NOMO-1 treated with dmso at 0.1 percent for 144 hours (cell line): ENCODE data around the gene SAC3D1.
"Not testable (repeated sequence)": the region's sequence is repeated elsewhere in the genome, so short reads cannot be mapped to it uniquely, and the experiment has no call there.

Experiments
- DNase-seq: peaks from one replicate; lab custom pipeline; 2025; ENCODE audit not compliant: unreplicated experiment; lab: John Stamatoyannopoulos, UW

The SAC3D1 gene

GRCh38 chr11:65040847-65041622 is at the start of gene SAC3D1:
Gene SAC3D1, plus strand, starts transcription at chr11:65041210. Its CDS starts 83 bp downstream, at chr11:65041293.
- peak; percentile 97 for DNase-seq

- no peak for DNase-seq
Observed at GRCh38 chr11:64994318-64994717, 46.7 kb upstream of the SAC3D1 start.

- no peak for DNase-seq
Observed at GRCh38 chr11:64996327-64996709, 44.7 kb upstream of the SAC3D1 start.

GRCh38 chr11:64996710-64997380 is 44.2 kb upstream of the SAC3D1 start, which contains the start of gene BATF2:
Gene BATF2, minus strand, starts transcription at chr11:64996971. Its CDS starts 57 bp downstream, at chr11:64996914.
- peak; percentile 55 for DNase-seq

DNA sequence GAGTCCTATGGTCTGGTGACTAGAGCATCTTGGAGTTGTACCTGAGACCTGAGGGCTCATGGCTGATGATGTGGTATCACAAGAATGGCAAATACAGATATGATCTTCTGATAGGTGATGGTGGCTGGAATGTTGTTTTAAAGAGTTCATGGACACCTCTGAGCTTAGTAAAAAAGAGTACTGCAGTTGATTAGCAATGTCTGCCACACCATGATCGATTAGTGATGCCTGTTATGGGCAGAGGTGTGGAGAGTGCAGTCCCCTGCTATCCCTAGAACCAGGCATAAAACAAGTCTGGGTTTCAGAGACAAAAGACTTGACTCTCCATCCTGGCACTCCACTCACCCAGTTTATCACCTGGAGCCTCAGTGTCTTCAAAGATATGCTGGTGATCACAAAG is 42.9 kb upstream of the SAC3D1 start:
- DNase-seq, result no peak

- DNase-seq, result no peak
Observed at GRCh38 chr11:64998690-64999431, 42.1 kb upstream of the SAC3D1 start.

GRCh38 chr11:64999478-64999877 is 41.5 kb upstream of the SAC3D1 start:
- no peak for DNase-seq

DNA sequence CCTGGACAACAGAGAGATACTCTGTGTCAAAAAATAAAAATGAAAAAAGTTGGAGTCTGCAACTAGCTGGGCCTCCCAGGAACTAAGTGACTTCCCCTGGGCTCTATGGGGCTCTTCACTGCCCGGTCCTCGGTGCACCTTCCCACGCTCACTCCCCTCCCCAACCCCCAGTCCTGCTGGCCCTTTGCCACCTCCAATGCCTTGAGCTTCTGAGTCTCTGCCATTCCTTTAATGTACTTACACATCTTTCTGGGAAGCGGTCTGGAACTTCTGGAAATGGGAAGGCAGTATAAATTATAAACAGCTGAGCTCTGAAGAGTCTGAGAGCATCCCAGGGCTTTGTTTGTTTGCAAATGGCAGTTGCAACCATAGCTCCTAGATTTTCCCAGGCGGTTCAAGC is 38.3 kb upstream of the SAC3D1 start:
- DNase-seq, result no peak

GRCh38 chr11:65003282-65003681 is 37.7 kb upstream of the SAC3D1 start:
- no peak for DNase-seq

DNA sequence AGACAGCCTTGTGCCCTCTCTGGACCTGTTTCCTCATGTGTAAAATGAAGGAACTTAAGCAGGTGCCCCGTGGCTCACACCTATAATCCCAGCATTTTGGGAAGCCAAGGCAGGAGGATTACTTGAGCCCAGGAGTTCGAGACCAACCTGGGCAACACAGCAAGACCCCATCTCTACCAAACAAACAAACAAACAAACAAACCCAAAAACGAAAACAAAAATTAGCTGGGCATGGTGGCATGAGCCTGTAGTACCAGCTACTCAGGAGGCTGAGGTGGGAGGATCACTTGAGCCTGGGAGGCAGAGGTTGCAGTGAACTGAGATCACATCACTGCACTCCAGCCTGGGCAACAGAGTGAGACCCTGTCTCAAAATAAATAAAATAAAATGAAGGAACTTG is 37.0 kb upstream of the SAC3D1 start:
- not testable (repeated sequence) for DNase-seq

- no peak for DNase-seq
Observed at GRCh38 chr11:65008016-65008415, 33.0 kb upstream of the SAC3D1 start.

DNA sequence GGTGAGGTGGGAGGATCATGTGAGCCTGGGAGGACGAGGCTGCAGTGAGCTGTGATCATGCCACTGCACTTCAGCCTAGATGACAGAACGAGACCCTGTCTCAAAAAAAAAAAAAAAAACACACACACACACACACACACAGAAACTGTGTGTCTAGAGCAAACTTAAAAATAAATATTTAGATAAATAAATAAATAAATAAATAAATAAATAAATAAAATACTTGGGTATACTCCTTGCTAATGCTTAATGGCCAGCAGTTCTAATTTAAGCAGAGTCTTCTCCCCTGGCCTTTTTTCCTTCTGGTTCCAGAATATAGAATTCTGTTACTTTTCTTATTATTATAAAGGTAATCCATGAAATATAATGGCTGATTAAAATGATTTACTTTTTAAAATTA is 32.1 kb upstream of the SAC3D1 start:
- DNase-seq, result no peak

GRCh38 chr11:65013130-65013887 is 27.7 kb upstream of the SAC3D1 start:
- DNase-seq, result peak; percentile 88

GRCh38 chr11:65013888-65014725 is 26.9 kb upstream of the SAC3D1 start, which contains the start of gene ARL2:
Gene ARL2, plus strand, starts transcription at chr11:65014160. Its CDS starts 48 bp downstream, at chr11:65014208.
- peak; percentile 66 for DNase-seq

DNA sequence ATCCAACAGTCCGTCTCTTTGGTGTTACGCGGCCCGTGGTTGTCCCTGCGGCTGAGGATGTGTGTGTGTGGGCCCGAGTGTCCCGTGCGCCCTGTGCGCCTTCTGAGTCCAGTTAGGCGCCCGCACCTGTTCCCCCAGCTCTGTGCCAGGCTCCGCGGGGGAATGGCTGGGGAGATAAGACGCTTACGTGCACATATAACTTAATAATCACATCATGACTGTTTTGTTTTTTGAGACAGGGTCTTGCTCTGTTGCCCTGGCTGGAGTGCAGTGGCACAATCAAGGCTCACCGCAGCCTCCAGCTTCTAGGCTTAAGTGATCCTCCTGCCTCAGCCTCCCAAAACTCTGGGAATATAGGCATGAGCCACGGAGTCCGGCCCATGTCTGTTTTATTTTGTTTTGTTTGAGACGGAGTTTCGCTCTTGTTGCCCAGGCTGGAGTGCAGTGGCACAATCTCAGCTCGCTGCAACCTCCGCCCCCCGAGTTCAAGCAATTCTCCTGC is 26.2 kb upstream of the SAC3D1 start:
- DNase-seq, result no peak

DNA sequence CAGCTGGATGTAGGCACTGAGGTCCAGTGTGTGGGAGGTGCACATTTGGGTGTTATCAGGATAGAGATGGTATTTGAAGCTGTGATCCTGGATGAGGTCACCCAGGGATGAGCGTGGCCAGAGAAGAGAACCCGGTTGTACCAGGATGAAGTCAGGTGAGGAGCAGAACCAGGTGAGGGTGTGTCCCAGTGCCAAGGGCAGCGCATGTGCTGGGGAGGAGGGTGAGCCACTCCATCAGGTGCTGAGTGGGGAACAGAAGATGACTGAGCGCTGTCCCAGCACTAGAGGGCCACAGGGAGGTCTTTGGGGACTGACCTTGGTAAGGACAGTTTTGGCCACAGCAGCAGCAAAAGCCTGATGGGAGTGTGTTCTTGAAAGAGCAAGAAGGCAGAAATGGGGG is 24.3 kb upstream of the SAC3D1 start:
- DNase-seq, result no peak

GRCh38 chr11:65017937-65018336 is 23.1 kb upstream of the SAC3D1 start:
- no peak for DNase-seq

GRCh38 chr11:65019824-65020223 is 21.2 kb upstream of the SAC3D1 start:
- no peak for DNase-seq

DNA sequence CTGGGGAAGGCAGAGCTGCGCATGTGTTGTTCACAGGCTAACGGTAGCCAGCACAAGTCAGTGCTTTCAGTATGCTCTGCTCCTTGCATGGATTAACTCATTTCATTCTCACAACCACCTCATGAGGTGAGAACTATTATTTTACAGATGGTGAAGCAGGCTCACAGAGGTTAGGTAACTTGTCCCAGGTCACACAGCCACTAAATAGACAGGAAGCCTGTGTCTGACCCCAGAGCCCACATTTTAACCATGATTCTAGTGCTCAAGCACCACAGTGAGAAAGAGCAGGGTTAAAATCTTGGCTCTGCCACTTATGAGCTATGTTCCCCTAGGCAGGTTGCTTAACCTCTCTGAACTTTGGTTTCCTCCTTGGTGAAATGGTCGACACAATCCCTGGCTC is 20.0 kb upstream of the SAC3D1 start:
- no peak for DNase-seq

DNA sequence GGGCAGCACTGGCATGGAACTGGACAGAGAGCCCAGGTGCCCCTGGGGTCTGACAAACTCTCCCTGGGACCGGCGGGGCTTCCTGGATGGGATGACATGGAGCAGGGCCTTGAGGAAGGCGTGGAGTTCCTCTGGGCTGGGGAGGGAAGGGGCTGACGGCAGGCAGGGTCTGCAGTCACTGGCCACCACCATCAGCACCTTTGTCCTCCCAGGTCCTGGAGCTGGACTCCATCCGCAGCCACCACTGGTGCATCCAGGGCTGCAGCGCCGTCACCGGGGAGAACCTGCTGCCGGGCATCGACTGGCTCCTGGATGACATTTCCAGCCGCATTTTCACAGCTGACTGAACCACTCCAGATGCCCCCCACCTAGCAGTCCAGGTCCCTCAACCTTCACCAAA is 19.5 kb upstream of the SAC3D1 start:
- DNase-seq, result no peak
